Measurements from ENCODE around the gene AREG. TPM values are rescaled to one million over a fixed set of nuclear protein-coding genes. Genes with fewer than 3 reads are reported as not detected.

Gene AREG
- total RNA-seq, 1 experiment from 2014 or later: 0.54 TPM

- TF ChIP-seq CTCF (IDR thresholded peaks at IDR 0.05) (no peak), POLR2AphosphoS5 (IDR thresholded peaks at IDR 0.05; ENCODE audit: low read depth, low read length) (no peak), TCF7L2 (IDR thresholded peaks at IDR 0.05; ENCODE audit: low read depth, low read length) (no peak), SIN3A (IDR thresholded peaks at IDR 0.05; ENCODE audit: borderline replicate concordance, insufficient read depth, low read depth, low read length) (no peak), REST (IDR thresholded peaks at IDR 0.05; ENCODE audit: insufficient read depth in 1 of 2, low read depth in 2 of 2, low read length in 1 of 2) (no peak)
- intact Hi-C loops (cut with micrococcal nuclease; ENCODE audit: unreplicated experiment) (no loop called here), in situ Hi-C loops (cut with HindIII; ENCODE audit: low pct_unique_long_range_greater_than_20kb, low sequenced_read_pairs) (no loop called here)
- Histone ChIP-seq H3K4me1 (ENCODE audit: control insufficient read depth, insufficient read depth, low read length) (no peaks in the 10 kb centered on the region), H3K27ac (ENCODE audit: low read length) (no peak overlapping the region), H3K4me3 (ENCODE audit: low read depth in 2 of 2, low read length in 2 of 2) (no peak overlapping the region), H3K9me3 (ENCODE audit: control insufficient read depth, insufficient read depth, low read depth, low read length) (no peaks in the 10 kb centered on the region), H3K27me3 (ENCODE audit: control insufficient read depth, insufficient read depth, low read length) (no peaks in the 10 kb centered on the region), H3K36me3 (ENCODE audit: control insufficient read depth, insufficient read depth, low read length) (no peaks in the 10 kb centered on the region)
- DNase-seq (ENCODE audit: low read depth, low spot score): no peak
- no TSS peak for BruUV-seq (replicated peaks)
- ChIA-PET POLR2A (interaction anchor here (0.6 kb wide), 1 partner anchor 372 kb away, joined by 4 read pairs; no protein-coding TSS in a partner anchor), CTCF (no interaction called here)
- no peak for ATAC-seq
Observed at GRCh38 chr4:74433043-74433442, 11.9 kb upstream of the AREG start.

- DNase-seq (ENCODE audit: low read depth, low spot score) (no peak), ATAC-seq (no peak)
- BruUV-seq (replicated peaks): no TSS peak
- no peak overlapping the region for H3K27ac ChIP-seq (ENCODE audit: low read length)
- no peaks in the 10 kb centered on the region for H3K36me3 ChIP-seq (ENCODE audit: control insufficient read depth, insufficient read depth, low read length)
- ChIA-PET CTCF (no interaction called here), POLR2A (no interaction called here)
- H3K27me3 ChIP-seq (ENCODE audit: control insufficient read depth, insufficient read depth, low read length): no peaks in the 10 kb centered on the region
- no peaks in the 10 kb centered on the region for H3K9me3 ChIP-seq (ENCODE audit: control insufficient read depth, insufficient read depth, low read depth, low read length)
- H3K4me3 ChIP-seq (ENCODE audit: low read depth in 2 of 2, low read length in 2 of 2): no peak overlapping the region
- intact Hi-C loops (cut with micrococcal nuclease; ENCODE audit: unreplicated experiment) (no loop called here), in situ Hi-C loops (cut with HindIII; ENCODE audit: low pct_unique_long_range_greater_than_20kb, low sequenced_read_pairs) (no loop called here)
- H3K4me1 ChIP-seq (ENCODE audit: control insufficient read depth, insufficient read depth, low read length): no peaks in the 10 kb centered on the region
- TF ChIP-seq REST (IDR thresholded peaks at IDR 0.05; ENCODE audit: insufficient read depth in 1 of 2, low read depth in 2 of 2, low read length in 1 of 2) (no peak), POLR2AphosphoS5 (IDR thresholded peaks at IDR 0.05; ENCODE audit: low read depth, low read length) (no peak)
Observed at GRCh38 chr4:74433541-74434172, 11.3 kb upstream of the AREG start.

All from Panc1 (cell line).